DMS153 (cell line): ENCODE data around the gene ERCC8.

ENCODE experiments used
- DNase-seq: peaks from one replicate; lab custom pipeline; 2025; lab: John Stamatoyannopoulos, UW

Gene ERCC8

GRCh38 chr5:60833520-60833919, 111.3 kb downstream of the ERCC8 start:
- no peak for DNase-seq

- DNase-seq = no peak
These were observed 114.2 kb downstream of the ERCC8 start for GRCh38 chr5:60830581-60831127.

GRCh38 chr5:60829490-60830266, 115.2 kb downstream of the ERCC8 start:
- DNase-seq = no peak

- DNase-seq = no peak
These were observed 117.7 kb downstream of the ERCC8 start for GRCh38 chr5:60827201-60827600.

- no peak for DNase-seq
These were observed 118.2 kb downstream of the ERCC8 start for GRCh38 chr5:60826653-60827052.
